OCI-LY1 (cell line): ENCODE results near the gene ERBB4.

Source experiments
- H2AFZ ChIP-seq: fragments of 200-600 bp; sonication (generic), shearing (Covaris generic); 2 replicates; pipeline ENCODE4 v1.6.0; 2014; ENCODE audit warnings: antibody characterized with exemption, mild to moderate bottlenecking, low read length
- H3F3A ChIP-seq: fragments of 200-600 bp; sonication (generic), shearing (Covaris generic); 2 replicates; pipeline ENCODE4 v1.6.0; 2014; ENCODE audit warnings: mild to moderate bottlenecking, antibody characterized with exemption, low read length, moderate library complexity; ENCODE audit not compliant: insufficient read depth
- H3K27ac ChIP-seq: fragments of 200-600 bp; sonication (generic); 2 replicates; pipeline ENCODE4 v1.5.1; 2014; ENCODE audit warnings: low read length, mixed run types, mild to moderate bottlenecking, low read depth; ENCODE audit not compliant: poor library complexity, severe bottlenecking
- H3K27me3 ChIP-seq: fragments of 200-600 bp; sonication (generic); 2 replicates; pipeline ENCODE4 v1.6.0; 2014; ENCODE audit warnings: antibody characterized with exemption, mild to moderate bottlenecking, low read length, moderate library complexity; ENCODE audit not compliant: insufficient read depth
- H3K36me3 ChIP-seq: fragments of 200-600 bp; sonication (generic); 2 replicates; pipeline ENCODE4 v1.6.1; 2014; ENCODE audit warnings: mild to moderate bottlenecking, antibody characterized with exemption, low read length, moderate library complexity, mixed read lengths; ENCODE audit not compliant: insufficient read depth
- H3K4me1 ChIP-seq: fragments of 200-600 bp; sonication (generic); 2 replicates; pipeline ENCODE4 v1.5.1; 2014; ENCODE audit warnings: mild to moderate bottlenecking, low read length, moderate library complexity; ENCODE audit not compliant: insufficient read depth, severe bottlenecking
- H3K4me2 ChIP-seq: fragments of 200-600 bp; sonication (generic), shearing (Covaris generic); 2 replicates; pipeline ENCODE4 v1.6.1; 2014; ENCODE audit warnings: low read length
- H3K4me3 ChIP-seq: fragments of 200-600 bp; sonication (generic); 2 replicates; pipeline ENCODE4 v1.5.1; 2014; ENCODE audit warnings: low read length, low read depth, mild to moderate bottlenecking, mixed read lengths; ENCODE audit not compliant: poor library complexity, severe bottlenecking
- H3K79me2 ChIP-seq: fragments of 200-600 bp; shearing (Covaris generic); 2 replicates; pipeline ENCODE4 v1.6.1; 2016; ENCODE audit warnings: mixed run types, low read length, mixed read lengths; ENCODE audit not compliant: insufficient read depth
- H3K9ac ChIP-seq: fragments of 200-600 bp; sonication (generic), shearing (Covaris generic); 2 replicates; pipeline ENCODE4 v1.6.1; 2014; ENCODE audit warnings: mild to moderate bottlenecking, low read length, mixed read lengths
- H3K9me2 ChIP-seq: fragments of 200-600 bp; sonication (generic), shearing (Covaris generic); 2 replicates; pipeline ENCODE4 v1.6.1; 2014; ENCODE audit warnings: low read depth, mild to moderate bottlenecking, low read length, mixed read lengths
- H3K9me3 ChIP-seq: fragments of 200-600 bp; shearing (Covaris generic); 2 replicates; pipeline ENCODE4 v1.6.1; 2014; ENCODE audit warnings: low read length, mixed read lengths
- H4K20me1 ChIP-seq: fragments of 200-600 bp; sonication (generic), shearing (Covaris generic); 2 replicates; pipeline ENCODE4 v1.6.0; 2016; ENCODE audit warnings: mild to moderate bottlenecking, low read length; ENCODE audit not compliant: insufficient read depth
- CTCF ChIP-seq: fragments of 200-600 bp; sonication (generic), shearing (Covaris generic); IDR thresholded peaks from 2 replicates; pipeline ENCODE4 v1.5.1; 2017; ENCODE audit warnings: mild to moderate bottlenecking, antibody characterized with exemption, low read length, moderate library complexity, mixed read lengths
- EZH2 ChIP-seq: fragments of 200-600 bp; sonication (generic), shearing (Covaris generic); IDR thresholded peaks from 2 replicates; pipeline ENCODE4 v1.8.0; 2017; ENCODE audit warnings: borderline replicate concordance, mixed run types, mild to moderate bottlenecking, antibody characterized with exemption, low read length, moderate library complexity, mixed read lengths

ERBB4 gene

GRCh38 chr2:212532585-212532984 is 6.0 kb downstream of the ERBB4 start:
- no peaks in the 10 kb centered on the region for H3K27me3 ChIP-seq
- H3F3A ChIP-seq = no peaks in the 10 kb centered on the region
- H3K9me3 ChIP-seq = no peaks in the 10 kb centered on the region
- TF ChIP-seq EZH2 (no peak), CTCF (peak; percentile 29; the same call in 1 of the 2 replicates)
- no peak overlapping the region for H3K9ac ChIP-seq
- no peak overlapping the region for H3K4me2 ChIP-seq
- no peak overlapping the region for H3K27ac ChIP-seq
- no peak overlapping the region for H3K4me3 ChIP-seq
- no peaks in the 10 kb centered on the region for H3K9me2 ChIP-seq
- no peaks in the 10 kb centered on the region for H4K20me1 ChIP-seq
- H3K36me3 ChIP-seq = no peaks in the 10 kb centered on the region
- peaks cover 4% of the 10 kb centered on the region for H3K4me1 ChIP-seq
- H3K79me2 ChIP-seq = no peaks in the 10 kb centered on the region
- H2AFZ ChIP-seq = no peak overlapping the region

DNA sequence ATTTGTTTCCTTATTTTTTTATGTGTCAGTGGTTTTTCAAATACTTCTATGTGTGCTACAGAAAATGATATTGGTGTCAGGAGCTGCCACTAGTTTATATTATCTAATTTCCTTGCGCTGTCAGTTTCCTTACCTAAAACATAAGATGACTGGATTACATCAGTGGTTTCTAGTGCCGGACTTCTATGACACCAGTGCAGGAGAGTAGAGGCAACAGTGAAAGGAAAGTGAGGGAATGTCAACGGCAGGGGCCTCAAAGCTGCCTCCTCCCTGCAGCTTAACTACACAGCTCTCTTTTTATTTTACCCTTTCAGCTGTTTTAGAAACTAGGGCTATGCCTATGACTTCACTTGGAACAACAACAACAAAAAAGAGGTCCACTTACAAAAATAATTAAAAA is 6.5 kb downstream of the ERBB4 start:
- Histone ChIP-seq H3K27ac (no peak overlapping the region), H3K79me2 (no peaks in the 10 kb centered on the region), H3K9me2 (no peaks in the 10 kb centered on the region), H3K9ac (no peak overlapping the region), H4K20me1 (no peaks in the 10 kb centered on the region), H3F3A (no peaks in the 10 kb centered on the region), H3K27me3 (no peaks in the 10 kb centered on the region), H3K4me3 (no peak overlapping the region), H3K4me1 (peaks cover 4% of the 10 kb centered on the region), H3K9me3 (no peaks in the 10 kb centered on the region), H2AFZ (no peak overlapping the region), H3K4me2 (no peak overlapping the region), H3K36me3 (no peaks in the 10 kb centered on the region)
- TF ChIP-seq CTCF (no peak), EZH2 (no peak)

GRCh38 chr2:212531499-212531898 is 7.1 kb downstream of the ERBB4 start:
- TF ChIP-seq EZH2 = no peak
- TF ChIP-seq CTCF = no peak
- no peaks in the 10 kb centered on the region for H3K36me3 ChIP-seq
- no peak overlapping the region for H2AFZ ChIP-seq

More at GRCh38 chr2:212531499-212531898, 7.1 kb downstream of the ERBB4 start:
- H3F3A ChIP-seq = no peaks in the 10 kb centered on the region
- H3K9ac ChIP-seq = no peak overlapping the region
- no peaks in the 10 kb centered on the region for H3K9me3 ChIP-seq
- no peak overlapping the region for H3K4me2 ChIP-seq
- H3K4me1 ChIP-seq = peaks cover 4% of the 10 kb centered on the region
- no peaks in the 10 kb centered on the region for H3K79me2 ChIP-seq
- no peaks in the 10 kb centered on the region for H4K20me1 ChIP-seq
- H3K27me3 ChIP-seq = no peaks in the 10 kb centered on the region
- H3K9me2 ChIP-seq = no peaks in the 10 kb centered on the region
- H3K4me3 ChIP-seq = no peak overlapping the region
- no peak overlapping the region for H3K27ac ChIP-seq
